NCI-H2171 (cell line): ENCODE measurements around the gene TMBIM1.

Experiments
- DNase-seq: peaks from one replicate; lab custom pipeline; 2025; lab: John Stamatoyannopoulos, UW

TMBIM1 gene

DNA sequence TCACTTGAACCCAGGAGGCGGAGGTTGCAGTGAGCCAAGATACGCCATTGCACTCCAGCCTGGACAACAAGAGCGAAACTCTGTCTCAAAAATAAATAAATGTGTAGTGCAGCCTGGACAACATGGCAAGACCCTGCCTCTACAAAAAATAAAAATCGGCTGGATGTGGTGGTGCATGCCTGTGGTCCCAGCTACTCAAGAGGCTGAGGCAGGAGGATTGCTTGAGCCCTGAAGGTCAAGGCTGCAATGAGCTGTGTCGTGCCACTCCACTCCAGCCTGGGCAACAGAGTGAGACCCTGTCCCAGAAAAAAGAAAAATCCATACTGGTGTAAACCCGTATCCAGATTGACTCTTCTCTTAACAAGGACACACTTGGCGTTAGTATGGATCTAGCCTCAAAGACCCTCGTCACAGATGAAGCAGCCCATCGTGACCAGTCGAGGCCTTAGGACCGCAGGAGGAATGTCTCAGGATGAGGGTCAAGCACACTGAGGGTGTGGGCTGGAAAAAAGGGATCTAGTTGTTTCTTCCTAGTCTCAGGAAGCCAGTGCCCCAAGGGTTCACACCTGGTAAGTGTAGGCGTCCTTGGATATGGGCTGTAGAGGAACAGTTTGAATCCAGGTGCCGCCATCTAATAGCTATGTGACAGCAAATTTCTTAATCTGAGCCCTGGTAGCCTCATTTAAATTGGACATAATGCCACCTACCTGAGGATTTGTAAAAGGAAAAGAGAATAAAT is 35.5 kb downstream of the TMBIM1 start:
- DNase-seq = no peak

GRCh38 chr2:218255446-218255845 is 36.9 kb downstream of the TMBIM1 start:
- DNase-seq = no peak

DNA sequence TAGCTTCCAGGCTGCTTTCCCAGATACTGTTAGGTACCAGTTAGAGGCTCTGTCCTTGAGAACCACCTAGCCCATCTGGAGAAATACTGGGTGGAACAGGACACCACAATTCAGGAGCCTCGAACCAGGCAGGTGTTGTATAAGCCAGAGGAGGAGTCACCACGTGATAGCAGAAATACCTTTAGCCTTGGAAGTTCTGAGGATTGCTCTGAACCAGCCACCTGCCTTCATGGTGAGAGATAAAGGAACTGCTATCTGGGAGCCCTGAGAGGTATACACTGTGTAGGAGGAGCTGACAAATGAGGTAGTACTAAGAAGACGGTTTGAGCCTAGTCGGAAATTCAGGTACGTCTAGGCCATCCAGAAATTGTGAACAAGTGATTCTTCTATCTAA is 39.1 kb downstream of the TMBIM1 start:
- DNase-seq = no peak

GRCh38 chr2:218252509-218253231 is 39.6 kb downstream of the TMBIM1 start:
- DNase-seq = no peak

- DNase-seq = no peak
Observed at GRCh38 chr2:218249691-218250090, 42.6 kb downstream of the TMBIM1 start.

GRCh38 chr2:218245214-218245613 is 47.1 kb downstream of the TMBIM1 start:
- DNase-seq = no peak

DNA sequence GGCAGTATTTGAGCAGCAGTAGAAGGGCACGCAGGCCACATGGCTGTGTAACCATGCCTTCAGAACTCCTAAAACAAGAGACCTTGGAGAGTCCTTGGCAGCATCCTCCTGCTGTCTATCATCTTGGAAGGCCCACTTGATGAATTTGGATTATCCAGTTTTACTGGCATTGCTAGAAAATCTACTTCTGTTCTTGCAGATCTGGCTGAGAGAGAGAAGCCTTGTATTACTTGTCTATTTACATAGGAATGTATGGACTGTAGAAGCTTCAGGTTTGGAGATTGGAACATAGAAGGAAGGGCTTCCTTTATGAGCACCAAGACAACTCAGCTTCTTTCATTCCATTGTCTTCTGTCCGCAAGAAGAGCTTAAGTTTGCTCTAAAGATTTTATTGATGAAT is 47.6 kb downstream of the TMBIM1 start:
- no peak for DNase-seq

- no peak for DNase-seq
Observed at GRCh38 chr2:218244204-218244603, 48.1 kb downstream of the TMBIM1 start.

DNA sequence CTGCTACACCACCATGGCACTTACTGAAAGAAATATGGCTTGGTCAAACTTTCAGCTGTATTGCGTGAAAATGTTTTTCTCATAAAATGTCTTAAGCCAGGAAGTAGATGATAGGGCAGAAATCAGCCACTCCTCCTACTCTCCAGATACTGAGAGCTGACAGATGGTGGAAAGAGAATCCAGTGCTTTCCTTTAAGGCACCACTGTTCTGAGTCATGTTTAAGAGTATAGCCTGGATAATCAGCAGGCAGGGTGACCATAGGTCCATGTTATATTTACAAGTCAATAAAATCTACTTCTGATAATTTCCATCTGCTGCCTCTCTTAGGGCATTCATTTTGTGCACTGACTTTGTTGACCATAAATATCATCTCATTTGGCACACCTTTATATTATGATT is 53.4 kb downstream of the TMBIM1 start:
- DNase-seq = no peak

DNA sequence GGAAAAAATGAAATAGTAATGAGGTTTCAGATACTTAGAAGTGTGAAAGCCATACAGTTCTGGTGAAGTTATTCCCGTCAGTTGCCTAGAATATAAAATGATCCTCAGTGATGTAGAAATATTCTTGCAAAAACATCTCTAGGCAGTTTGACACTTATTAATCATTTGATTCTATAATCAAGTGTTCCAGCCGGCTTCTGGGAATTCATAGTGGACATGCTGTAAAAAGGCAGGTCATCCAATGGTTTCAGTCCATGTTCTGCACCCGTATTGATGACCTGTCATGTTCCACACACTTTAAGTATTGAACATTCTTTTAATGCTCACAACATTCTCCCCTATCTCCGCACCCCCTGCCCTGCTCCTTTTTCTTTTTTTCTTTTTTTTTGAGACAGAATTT is 55.5 kb downstream of the TMBIM1 start:
- no peak for DNase-seq

DNA sequence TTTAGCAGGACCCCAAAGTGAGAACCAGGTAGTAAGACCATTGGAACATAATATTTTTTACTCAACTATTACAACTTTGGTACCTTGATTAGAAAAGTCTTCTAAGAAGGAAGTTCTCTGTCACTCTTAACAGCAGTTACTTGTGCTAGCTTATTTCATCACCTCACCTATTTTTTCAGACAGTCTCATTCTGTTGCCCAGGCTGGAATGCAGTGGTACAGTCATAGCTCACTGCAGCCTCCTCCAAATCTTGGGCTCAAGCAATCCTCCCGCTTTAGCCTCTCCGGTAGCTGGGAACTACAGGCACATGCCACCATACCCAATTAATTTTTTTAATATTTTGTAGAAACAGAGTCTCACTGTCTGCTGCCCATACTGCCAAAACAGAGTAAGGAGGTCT is 57.3 kb downstream of the TMBIM1 start:
- no peak for DNase-seq

DNA sequence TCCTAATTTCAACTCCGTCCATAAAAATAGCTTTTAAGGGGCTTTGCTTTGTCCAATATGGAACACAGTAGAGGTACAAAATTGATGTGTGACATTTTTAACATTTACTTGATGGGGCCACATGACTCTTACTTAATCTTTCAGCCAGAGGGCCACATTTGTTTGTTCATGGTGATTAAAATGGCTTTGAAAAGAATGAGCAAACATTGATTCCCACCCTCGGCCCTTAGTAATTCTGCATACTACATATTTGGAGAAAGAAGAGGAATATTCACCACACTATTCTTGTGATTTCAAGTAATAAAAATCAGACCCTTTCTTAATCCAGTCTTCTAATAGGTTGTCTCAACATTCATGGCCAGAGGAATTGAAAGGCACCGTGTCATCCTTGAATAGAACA is 57.8 kb downstream of the TMBIM1 start:
- no peak for DNase-seq

GRCh38 chr2:218233543-218233942 is 58.8 kb downstream of the TMBIM1 start:
- no peak for DNase-seq

- DNase-seq = no peak
Observed at GRCh38 chr2:218230882-218231281, 61.4 kb downstream of the TMBIM1 start.

DNA sequence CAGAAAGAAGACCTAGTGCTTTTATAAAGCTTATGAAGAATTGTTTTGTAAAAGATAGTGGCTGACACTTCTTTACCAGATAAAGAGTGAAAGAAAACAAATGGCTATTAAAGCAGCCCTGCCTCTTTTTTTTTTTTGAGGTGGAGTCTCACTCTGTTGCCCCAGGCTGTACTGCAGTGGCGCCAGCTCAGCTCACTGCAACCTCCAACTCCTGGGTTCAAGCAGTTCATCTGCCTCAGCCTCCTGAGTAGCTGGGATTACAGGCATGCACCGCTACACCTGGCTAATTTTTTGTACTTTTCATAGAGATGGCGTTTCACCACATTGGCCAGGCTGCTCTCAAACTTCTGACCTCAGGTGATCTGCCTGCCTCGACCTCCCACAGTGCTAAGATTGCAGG is 62.5 kb downstream of the TMBIM1 start:
- DNase-seq = no peak

GRCh38 chr2:218229239-218229638 is 63.1 kb downstream of the TMBIM1 start:
- no peak for DNase-seq

DNA sequence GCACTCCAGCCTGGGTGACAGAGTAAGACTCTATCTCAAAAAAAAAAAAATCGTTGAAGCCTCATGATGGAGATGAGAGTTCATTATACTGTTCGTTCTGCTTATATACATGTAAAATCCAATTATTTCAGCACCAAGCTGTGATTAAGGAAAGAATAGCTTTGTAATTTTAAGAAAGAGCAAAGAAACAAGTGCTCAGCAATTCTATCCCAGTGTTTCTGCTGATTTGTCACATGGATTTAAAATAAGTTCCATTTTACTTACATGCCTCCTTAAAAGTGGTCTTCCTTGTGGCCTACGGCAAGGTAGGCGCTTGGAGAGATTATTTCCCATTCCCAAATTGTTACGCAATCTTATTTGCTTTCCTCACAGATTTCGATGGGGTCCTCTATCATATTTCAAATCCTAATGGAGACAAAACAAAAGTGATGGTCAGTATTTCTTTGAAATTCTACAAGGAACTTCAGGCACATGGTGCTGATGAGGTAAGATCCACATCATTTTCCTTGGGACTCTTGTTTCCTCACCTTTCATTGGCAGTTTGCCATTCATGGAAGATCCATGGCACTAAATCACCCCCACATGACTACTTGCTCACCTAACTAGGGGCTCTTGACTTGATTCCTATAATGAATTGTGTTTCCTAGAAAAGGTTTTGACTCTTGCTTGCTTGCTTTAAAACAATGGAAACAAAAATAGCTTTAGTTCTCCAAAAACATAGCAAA is 63.8 kb downstream of the TMBIM1 start:
- no peak for DNase-seq

- DNase-seq = no peak
Observed at GRCh38 chr2:218226903-218227302, 65.4 kb downstream of the TMBIM1 start.
